GM12892 (cell line): ENCODE results near the gene CDC45.

Experiments
- POLR2A ChIP-seq: IDR thresholded peaks from 2 replicates; pipeline ENCODE4 v1.6.1; 2011; ENCODE audit warnings: low read depth, low read length, control low read depth
- POLR2AphosphoS5 ChIP-seq: IDR thresholded peaks from 2 replicates; pipeline ENCODE4 v1.6.1; 2011; ENCODE audit warnings: low read depth, low read length, control low read depth
- TAF1 ChIP-seq: IDR thresholded peaks from 2 replicates; pipeline ENCODE4 v1.6.1; 2011; ENCODE audit warnings: low read depth, mild to moderate bottlenecking, control low read depth, low read length, borderline replicate concordance

DNA sequence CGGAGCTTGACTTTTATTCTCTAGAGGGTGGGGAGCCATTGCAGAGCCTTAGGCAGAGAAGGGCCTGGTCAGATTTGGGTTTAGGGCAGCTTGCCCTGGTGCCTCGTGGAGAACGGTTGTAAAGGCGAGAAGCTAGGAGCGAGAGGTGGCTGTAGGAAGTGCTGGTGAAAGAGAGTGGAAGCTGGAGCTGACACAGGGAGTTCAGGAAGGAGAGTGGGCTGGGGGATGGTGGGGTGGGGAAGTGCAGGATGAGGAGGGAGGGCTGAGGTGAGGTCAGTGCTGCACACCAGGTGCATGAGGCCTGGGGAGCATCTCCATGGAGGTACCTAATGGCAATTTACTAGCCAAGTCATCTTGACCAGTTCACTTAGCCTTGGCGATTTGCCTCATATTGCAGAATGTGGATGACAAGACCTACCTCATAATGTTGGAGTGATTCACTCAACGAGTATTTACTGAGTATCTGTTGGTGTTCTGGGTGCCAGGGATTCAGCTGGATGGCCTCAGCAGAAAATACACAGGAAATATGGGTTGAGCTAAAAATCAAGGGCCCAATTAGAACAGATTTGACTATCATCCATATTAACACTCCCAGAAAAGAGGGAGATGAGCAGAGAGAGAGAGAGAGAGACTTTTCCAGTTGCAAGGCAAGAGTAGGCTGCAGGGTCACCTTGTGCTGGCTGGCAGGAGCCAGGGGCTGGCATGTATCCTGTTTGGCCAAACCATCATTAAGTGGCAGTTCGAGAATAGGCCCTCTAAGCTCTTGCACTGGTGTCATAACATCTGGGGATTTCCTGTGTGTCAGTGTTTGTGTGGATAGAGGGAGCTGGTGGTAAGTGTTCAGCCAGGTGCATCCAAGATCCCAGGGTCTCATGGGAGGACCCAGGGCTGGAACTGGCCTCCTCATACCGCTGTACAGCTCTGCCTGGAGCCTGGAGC, 88.9 kb downstream of the CDC45 start:
- TF ChIP-seq POLR2A (no peak), TAF1 (no peak), POLR2AphosphoS5 (no peak)
